ENCODE data around the gene TP53TG5.
A peak's percentile ranks its signal among the peaks of the same experiment; 100 is the strongest.

The TP53TG5 gene

DNA sequence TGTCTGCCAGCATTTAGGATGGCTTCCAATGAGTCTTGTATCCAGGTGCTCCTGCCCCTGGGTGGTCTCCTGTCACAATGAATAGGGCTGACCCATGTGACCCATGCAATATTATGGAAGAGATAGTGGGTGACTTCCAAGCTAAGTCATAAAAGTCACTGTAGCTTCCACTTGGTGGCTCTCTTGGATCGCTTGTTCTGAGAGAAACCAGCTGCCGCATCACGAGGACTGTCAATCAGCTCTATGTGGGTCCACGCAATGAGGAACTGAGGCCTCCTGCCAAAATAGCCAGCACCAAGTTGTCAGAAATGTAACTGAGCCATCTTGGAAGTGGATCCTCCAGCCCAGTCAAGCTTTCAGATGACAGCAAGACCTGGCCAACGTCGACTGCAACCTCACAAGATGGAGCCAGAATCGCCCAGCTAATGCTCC is 55.2 kb downstream of the TP53TG5 start (continued):
- TF ChIP-seq ZBTB7A (tag by site-specific recombination; IDR thresholded peaks at IDR 0.05; ENCODE audit: low read depth) (no peak), HOXD13 (CRISPR knock-in tag; IDR thresholded peaks at IDR 0.05; ENCODE audit: borderline replicate concordance) (no peak), ZNF24 (tag by site-specific recombination; IDR thresholded peaks at IDR 0.05) (no peak), ZBTB21 (tag by site-specific recombination; IDR thresholded peaks at IDR 0.05) (no peak), OVOL3 (tag by site-specific recombination; IDR thresholded peaks at IDR 0.05) (no peak), ZNF561 (tag by site-specific recombination; IDR thresholded peaks at IDR 0.05; ENCODE audit: borderline replicate concordance) (0 out of 2 replicates have a peak, but pooled peaks have one; percentile 46), ZNF791 (tag by site-specific recombination; IDR thresholded peaks at IDR 0.05) (no peak), ZNF654 (tag by site-specific recombination; IDR thresholded peaks at IDR 0.05; ENCODE audit: low read depth) (peak; percentile 59)
- TF ChIP-seq, protein P1, sequence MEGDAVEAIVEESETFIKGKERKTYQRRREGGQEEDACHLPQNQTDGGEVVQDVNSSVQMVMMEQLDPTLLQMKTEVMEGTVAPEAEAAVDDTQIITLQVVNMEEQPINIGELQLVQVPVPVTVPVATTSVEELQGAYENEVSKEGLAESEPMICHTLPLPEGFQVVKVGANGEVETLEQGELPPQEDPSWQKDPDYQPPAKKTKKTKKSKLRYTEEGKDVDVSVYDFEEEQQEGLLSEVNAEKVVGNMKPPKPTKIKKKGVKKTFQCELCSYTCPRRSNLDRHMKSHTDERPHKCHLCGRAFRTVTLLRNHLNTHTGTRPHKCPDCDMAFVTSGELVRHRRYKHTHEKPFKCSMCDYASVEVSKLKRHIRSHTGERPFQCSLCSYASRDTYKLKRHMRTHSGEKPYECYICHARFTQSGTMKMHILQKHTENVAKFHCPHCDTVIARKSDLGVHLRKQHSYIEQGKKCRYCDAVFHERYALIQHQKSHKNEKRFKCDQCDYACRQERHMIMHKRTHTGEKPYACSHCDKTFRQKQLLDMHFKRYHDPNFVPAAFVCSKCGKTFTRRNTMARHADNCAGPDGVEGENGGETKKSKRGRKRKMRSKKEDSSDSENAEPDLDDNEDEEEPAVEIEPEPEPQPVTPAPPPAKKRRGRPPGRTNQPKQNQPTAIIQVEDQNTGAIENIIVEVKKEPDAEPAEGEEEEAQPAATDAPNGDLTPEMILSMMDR (tag by site-specific recombination; IDR thresholded peaks at IDR 0.05) = peak; percentile 35; the same call in 1 of the 2 replicates
- TF ChIP-seq, protein P2, sequence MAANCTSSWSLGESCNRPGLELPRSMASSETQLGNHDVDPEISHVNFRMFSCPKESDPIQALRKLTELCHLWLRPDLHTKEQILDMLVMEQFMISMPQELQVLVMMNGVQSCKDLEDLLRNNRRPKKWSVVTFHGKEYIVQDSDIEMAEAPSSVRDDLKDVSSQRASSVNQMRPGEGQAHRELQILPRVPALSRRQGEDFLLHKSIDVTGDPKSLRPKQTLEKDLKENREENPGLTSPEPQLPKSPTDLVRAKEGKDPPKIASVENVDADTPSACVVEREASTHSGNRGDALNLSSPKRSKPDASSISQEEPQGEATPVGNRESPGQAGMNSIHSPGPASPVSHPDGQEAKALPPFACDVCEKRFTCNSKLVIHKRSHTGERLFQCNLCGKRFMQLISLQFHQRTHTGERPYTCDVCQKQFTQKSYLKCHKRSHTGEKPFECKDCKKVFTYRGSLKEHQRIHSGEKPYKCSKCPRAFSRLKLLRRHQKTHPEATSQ (tag by site-specific recombination; IDR thresholded peaks at IDR 0.05) = no peak

Measured in HEK293 (cell line).